NCI-H510A treated with DMSO at 0.1 percent for 48 hours (cell line): Measurements from ENCODE around the gene ARFGAP2.
A peak's percentile ranks its signal among the peaks of the same experiment; 100 is the strongest.
"Not testable (repeated sequence)": the region's sequence is repeated elsewhere in the genome, so short reads cannot be mapped to it uniquely, and the experiment has no call there.

ENCODE experiments used
- DNase-seq: peaks from one replicate; lab custom pipeline; 2025; lab: John Stamatoyannopoulos, UW

The ARFGAP2 gene

GRCh38 chr11:47148270-47148669 lies 28.4 kb downstream of the ARFGAP2 start:
- DNase-seq: no peak

GRCh38 chr11:47147681-47148080 lies 29.0 kb downstream of the ARFGAP2 start:
- DNase-seq: no peak

- DNase-seq: no peak
Observed at GRCh38 chr11:47147250-47147649, 29.4 kb downstream of the ARFGAP2 start.

GRCh38 chr11:47144541-47144940 lies 32.1 kb downstream of the ARFGAP2 start:
- no peak for DNase-seq

GRCh38 chr11:47143322-47143721 lies 33.4 kb downstream of the ARFGAP2 start:
- DNase-seq: no peak

GRCh38 chr11:47139878-47140277 lies 36.8 kb downstream of the ARFGAP2 start:
- DNase-seq: no peak

- no peak for DNase-seq
Observed at GRCh38 chr11:47137476-47137875, 39.2 kb downstream of the ARFGAP2 start.

GRCh38 chr11:47136921-47137320 lies 39.8 kb downstream of the ARFGAP2 start:
- no peak for DNase-seq

- no peak for DNase-seq
Observed at GRCh38 chr11:47136327-47136726, 40.4 kb downstream of the ARFGAP2 start.

GRCh38 chr11:47132981-47133380 lies 43.7 kb downstream of the ARFGAP2 start:
- no peak for DNase-seq

- no peak for DNase-seq
Observed at GRCh38 chr11:47132490-47132889, 44.2 kb downstream of the ARFGAP2 start.

GRCh38 chr11:47131136-47131535 lies 45.5 kb downstream of the ARFGAP2 start:
- no peak for DNase-seq

- DNase-seq: peak; percentile 42
Observed at GRCh38 chr11:47130543-47130942, 46.1 kb downstream of the ARFGAP2 start.

- DNase-seq: no peak
Observed at GRCh38 chr11:47127213-47127612, 49.5 kb downstream of the ARFGAP2 start.

GRCh38 chr11:47125083-47125482 lies 51.6 kb downstream of the ARFGAP2 start:
- DNase-seq: no peak

GRCh38 chr11:47124675-47125074 lies 52.0 kb downstream of the ARFGAP2 start:
- no peak for DNase-seq

GRCh38 chr11:47123094-47123493 lies 53.6 kb downstream of the ARFGAP2 start:
- no peak for DNase-seq

GRCh38 chr11:47121731-47122130 lies 54.9 kb downstream of the ARFGAP2 start:
- no peak for DNase-seq

GRCh38 chr11:47121056-47121455 lies 55.6 kb downstream of the ARFGAP2 start:
- no peak for DNase-seq

GRCh38 chr11:47118958-47119688 lies 57.6 kb downstream of the ARFGAP2 start:
- DNase-seq: not testable (repeated sequence)
